DND-41 (cell line): ENCODE data around the gene WDHD1.
"Not testable (repeated sequence)": the region's sequence is repeated elsewhere in the genome, so short reads cannot be mapped to it uniquely, and the experiment has no call there.

ENCODE experiments used
- ATAC-seq: fragments of 200-7000 bp; cut with Tn5 transposase; 3 replicates; pipeline ENCODE4 v1.9.1; 2021; ENCODE audit warnings: low read depth; ENCODE audit not compliant: insufficient read depth
- DNase-seq: peaks from one replicate; pipeline ENCODE4 v3.0.0-alpha.2; 2020
- H2AFZ ChIP-seq: 2 replicates; pipeline ENCODE4 v1.6.0; 2012; ENCODE audit warnings: low read depth, low read length
- H3K27ac ChIP-seq: 2 replicates; pipeline ENCODE4 v1.5.1; 2012; ENCODE audit warnings: low read length, inconsistent platforms
- H3K27me3 ChIP-seq: fragments of 200-600 bp; sonication (generic); 2 replicates; pipeline ENCODE4 v1.6.0; 2012; ENCODE audit warnings: low read length, mild to moderate bottlenecking, inconsistent platforms; ENCODE audit not compliant: insufficient read depth, poor library complexity
- H3K36me3 ChIP-seq: 2 replicates; pipeline ENCODE4 v1.5.1; 2012; ENCODE audit warnings: low read length, inconsistent platforms; ENCODE audit not compliant: insufficient read depth
- H3K4me1 ChIP-seq: 2 replicates; pipeline ENCODE4 v1.5.1; 2012; ENCODE audit warnings: mild to moderate bottlenecking, low read length; ENCODE audit not compliant: insufficient read depth
- H3K4me2 ChIP-seq: 2 replicates; pipeline ENCODE4 v1.6.0; 2012; ENCODE audit warnings: mild to moderate bottlenecking, moderate library complexity, low read length, inconsistent platforms; ENCODE audit not compliant: insufficient read depth
- H3K4me3 ChIP-seq, 2 experiments: fragments of 200-600 bp in 1 of 2; shearing (Covaris generic) in 1 of 2; 2 replicates each; pipeline ENCODE4 v1.5.1; 2012 to 2016; ENCODE audit warnings: inconsistent platforms in 2 of 2, low read length in 2 of 2, mild to moderate bottlenecking in 2 of 2, low read depth in 1 of 2, moderate library complexity in 1 of 2
- H3K79me2 ChIP-seq: 2 replicates; pipeline ENCODE4 v1.6.0; 2012; ENCODE audit warnings: low read length, inconsistent platforms; ENCODE audit not compliant: insufficient read depth
- H3K9ac ChIP-seq: 2 replicates; pipeline ENCODE4 v1.6.0; 2012; ENCODE audit warnings: low read depth, mild to moderate bottlenecking, inconsistent platforms, low read length, moderate library complexity
- H3K9me3 ChIP-seq: 2 replicates; pipeline ENCODE4 v1.5.1; 2012; ENCODE audit warnings: low read length, moderate library complexity, mild to moderate bottlenecking, inconsistent platforms; ENCODE audit not compliant: insufficient read depth, severe bottlenecking
- H4K20me1 ChIP-seq: 2 replicates; pipeline ENCODE4 v1.6.0; 2012; ENCODE audit warnings: low read length; ENCODE audit not compliant: insufficient read depth
- EZH2 ChIP-seq: IDR thresholded peaks from 3 replicates; pipeline ENCODE4 v1.6.1; 2012; ENCODE audit warnings: borderline replicate concordance, low read depth, mild to moderate bottlenecking, moderate library complexity, low read length, inconsistent platforms; ENCODE audit not compliant: severe bottlenecking
- TF ChIP-seq, protein P1 (sequence below): IDR thresholded peaks from 2 replicates; pipeline ENCODE4 v1.5.1; 2012; ENCODE audit warnings: borderline replicate concordance, low read length, moderate library complexity, mild to moderate bottlenecking; ENCODE audit not compliant: poor library complexity, severe bottlenecking; ENCODE audit errors: extremely low read depth

WDHD1 gene

DNA sequence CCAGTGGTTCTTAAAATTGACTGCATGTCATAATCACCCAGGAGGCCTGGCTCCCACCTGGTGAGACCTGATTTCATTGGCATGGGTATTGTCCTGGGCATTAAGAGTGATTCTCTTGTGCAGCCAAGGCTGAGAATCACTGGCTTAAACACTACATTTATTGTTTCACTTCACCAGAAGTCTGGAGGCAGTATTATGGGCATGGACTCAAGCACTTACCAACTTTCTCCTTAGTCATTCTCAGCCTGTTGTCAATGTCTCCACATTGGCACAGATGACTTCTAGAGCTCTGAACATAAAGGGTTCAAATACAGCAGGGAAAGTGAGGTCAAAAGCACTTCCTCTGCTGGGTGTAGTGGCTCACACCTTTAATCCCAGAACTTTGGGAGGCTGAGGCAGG is 98.7 kb downstream of the WDHD1 start:
- Histone ChIP-seq H3K4me2 (no peak overlapping the region), H3K9ac (no peak overlapping the region), H2AFZ (no peak overlapping the region), H3K79me2 (no peaks in the 10 kb centered on the region), H3K9me3 (no peaks in the 10 kb centered on the region), H3K27ac (no peak overlapping the region), H4K20me1 (no peaks in the 10 kb centered on the region), H3K36me3 (no peaks in the 10 kb centered on the region), H3K27me3 (no peaks in the 10 kb centered on the region), H3K4me3 (no peak overlapping the region), H3K4me1 (no peaks in the 10 kb centered on the region)
- TF ChIP-seq, protein P1, sequence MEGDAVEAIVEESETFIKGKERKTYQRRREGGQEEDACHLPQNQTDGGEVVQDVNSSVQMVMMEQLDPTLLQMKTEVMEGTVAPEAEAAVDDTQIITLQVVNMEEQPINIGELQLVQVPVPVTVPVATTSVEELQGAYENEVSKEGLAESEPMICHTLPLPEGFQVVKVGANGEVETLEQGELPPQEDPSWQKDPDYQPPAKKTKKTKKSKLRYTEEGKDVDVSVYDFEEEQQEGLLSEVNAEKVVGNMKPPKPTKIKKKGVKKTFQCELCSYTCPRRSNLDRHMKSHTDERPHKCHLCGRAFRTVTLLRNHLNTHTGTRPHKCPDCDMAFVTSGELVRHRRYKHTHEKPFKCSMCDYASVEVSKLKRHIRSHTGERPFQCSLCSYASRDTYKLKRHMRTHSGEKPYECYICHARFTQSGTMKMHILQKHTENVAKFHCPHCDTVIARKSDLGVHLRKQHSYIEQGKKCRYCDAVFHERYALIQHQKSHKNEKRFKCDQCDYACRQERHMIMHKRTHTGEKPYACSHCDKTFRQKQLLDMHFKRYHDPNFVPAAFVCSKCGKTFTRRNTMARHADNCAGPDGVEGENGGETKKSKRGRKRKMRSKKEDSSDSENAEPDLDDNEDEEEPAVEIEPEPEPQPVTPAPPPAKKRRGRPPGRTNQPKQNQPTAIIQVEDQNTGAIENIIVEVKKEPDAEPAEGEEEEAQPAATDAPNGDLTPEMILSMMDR: no peak
- TF ChIP-seq EZH2: no peak
- no peak for DNase-seq
- no peak for ATAC-seq

DNA sequence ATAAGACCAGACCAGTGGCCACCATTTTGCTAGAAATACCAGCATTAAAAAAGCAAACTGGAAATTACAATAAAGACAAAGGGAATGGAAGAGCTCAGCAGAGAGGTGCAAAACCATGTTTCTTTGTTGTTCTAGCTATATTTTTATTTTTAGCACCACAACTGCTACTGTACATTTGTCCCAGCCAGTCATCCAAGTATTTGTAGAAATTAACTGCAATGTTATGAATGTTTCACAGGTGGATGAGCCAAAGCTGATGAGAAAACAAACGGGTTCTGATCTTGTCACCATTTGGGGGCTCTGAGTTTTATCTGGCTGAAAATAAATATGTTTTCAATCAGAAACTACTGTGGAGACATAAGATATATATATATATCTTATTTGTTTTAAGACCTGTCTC is 99.3 kb downstream of the WDHD1 start:
- Histone ChIP-seq H2AFZ (no peak overlapping the region), H3K27me3 (no peaks in the 10 kb centered on the region), H3K4me1 (no peaks in the 10 kb centered on the region), H3K27ac (no peak overlapping the region), H3K4me3 (no peak overlapping the region), H3K36me3 (no peaks in the 10 kb centered on the region), H3K9me3 (no peaks in the 10 kb centered on the region), H3K79me2 (no peaks in the 10 kb centered on the region), H3K9ac (no peak overlapping the region), H3K4me2 (no peak overlapping the region), H4K20me1 (no peaks in the 10 kb centered on the region)
- DNase-seq: no peak
- no peak for TF ChIP-seq EZH2
- TF ChIP-seq, protein P1: no peak
- no peak for ATAC-seq

DNA sequence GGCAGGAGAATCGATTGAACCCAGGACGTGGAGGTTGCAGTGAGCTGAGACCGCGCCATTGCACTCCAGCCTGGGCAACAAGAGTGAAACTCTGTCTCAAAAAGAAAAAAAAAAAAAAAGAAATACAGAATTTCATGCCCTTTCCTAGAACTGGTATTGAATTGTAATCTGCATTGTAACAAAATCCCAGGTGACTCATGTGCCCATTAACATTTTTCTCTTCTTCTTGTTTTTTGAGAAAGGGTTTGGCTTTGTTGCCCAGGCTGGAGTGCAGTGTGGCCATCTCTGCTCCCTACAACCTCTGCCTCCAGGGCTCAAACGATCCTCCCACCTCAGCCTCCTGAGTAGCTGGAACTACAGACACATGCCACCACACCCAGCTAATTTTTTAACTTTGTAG is 100.3 kb downstream of the WDHD1 start:
- not testable (repeated sequence) for H4K20me1 ChIP-seq, H3K79me2 ChIP-seq, H3K36me3 ChIP-seq, H3K4me2 ChIP-seq, H3K9me3 ChIP-seq, DNase-seq, H2AFZ ChIP-seq, ATAC-seq, H3K9ac ChIP-seq, H3K27ac ChIP-seq, H3K4me1 ChIP-seq, H3K27me3 ChIP-seq, H3K4me3 ChIP-seq

DNA sequence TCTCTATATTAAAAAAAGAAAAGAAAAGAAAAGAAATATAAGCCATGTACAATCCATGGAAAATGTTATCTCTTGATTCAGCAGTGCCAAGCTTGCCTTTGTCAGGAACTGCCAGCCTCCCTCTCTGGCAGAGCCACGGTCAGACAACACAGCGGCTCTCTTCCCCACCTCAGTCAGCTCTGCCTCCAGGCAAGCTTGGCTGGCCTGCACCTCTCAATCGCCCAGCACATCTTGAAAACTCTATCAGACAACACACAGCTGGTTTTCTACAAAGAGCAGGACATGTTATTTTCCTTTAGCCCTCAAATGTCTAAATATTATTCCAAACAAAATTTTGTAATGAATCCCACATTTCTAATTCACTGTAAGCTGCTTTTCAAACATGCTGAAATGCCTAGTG is 104.3 kb downstream of the WDHD1 start:
- ATAC-seq: no peak
- no peak for TF ChIP-seq EZH2
- TF ChIP-seq, protein P1: no peak
- H4K20me1 ChIP-seq: no peaks in the 10 kb centered on the region
- H3K9me3 ChIP-seq: no peaks in the 10 kb centered on the region
- H3K79me2 ChIP-seq: no peaks in the 10 kb centered on the region
- no peaks in the 10 kb centered on the region for H3K4me1 ChIP-seq
- H3K36me3 ChIP-seq: no peaks in the 10 kb centered on the region
- H3K27ac ChIP-seq: no peak overlapping the region
- H2AFZ ChIP-seq: no peak overlapping the region
- no peak for DNase-seq
- no peak overlapping the region for H3K4me2 ChIP-seq
- H3K27me3 ChIP-seq: no peaks in the 10 kb centered on the region
- H3K9ac ChIP-seq: no peak overlapping the region
- H3K4me3 ChIP-seq: no peak overlapping the region
